Gastroesophageal sphincter (tissue), 3 donors: Measurements from ENCODE around the gene MSL3B.

Experiments used
- CTCF ChIP-seq, 4 experiments: fragments of 200-600 bp in 2 of 4; fragments of 450-650 bp in 2 of 4; sonication (generic) in 1 of 4; IDR thresholded peaks; one replicate each; pipeline ENCODE4 v1.5.1; 2017 to 2019; ENCODE audit warnings: antibody characterized with exemption in 4 of 4, mild to moderate bottlenecking in 2 of 4, moderate library complexity in 2 of 4
- EP300 ChIP-seq: sonication (generic); formaldehyde crosslinking; IDR thresholded peaks from one replicate; pipeline ENCODE4 v1.6.1; 2017; ENCODE audit warnings: antibody characterized with exemption, mild to moderate bottlenecking
- POLR2A ChIP-seq, 2 donors: fragments of 450-650 bp; IDR thresholded peaks; one replicate each; pipeline ENCODE4 v1.6.1; 2017; ENCODE audit warnings: antibody characterized with exemption in 2 of 2, mild to moderate bottlenecking in 2 of 2, moderate library complexity in 1 of 2

DNA sequence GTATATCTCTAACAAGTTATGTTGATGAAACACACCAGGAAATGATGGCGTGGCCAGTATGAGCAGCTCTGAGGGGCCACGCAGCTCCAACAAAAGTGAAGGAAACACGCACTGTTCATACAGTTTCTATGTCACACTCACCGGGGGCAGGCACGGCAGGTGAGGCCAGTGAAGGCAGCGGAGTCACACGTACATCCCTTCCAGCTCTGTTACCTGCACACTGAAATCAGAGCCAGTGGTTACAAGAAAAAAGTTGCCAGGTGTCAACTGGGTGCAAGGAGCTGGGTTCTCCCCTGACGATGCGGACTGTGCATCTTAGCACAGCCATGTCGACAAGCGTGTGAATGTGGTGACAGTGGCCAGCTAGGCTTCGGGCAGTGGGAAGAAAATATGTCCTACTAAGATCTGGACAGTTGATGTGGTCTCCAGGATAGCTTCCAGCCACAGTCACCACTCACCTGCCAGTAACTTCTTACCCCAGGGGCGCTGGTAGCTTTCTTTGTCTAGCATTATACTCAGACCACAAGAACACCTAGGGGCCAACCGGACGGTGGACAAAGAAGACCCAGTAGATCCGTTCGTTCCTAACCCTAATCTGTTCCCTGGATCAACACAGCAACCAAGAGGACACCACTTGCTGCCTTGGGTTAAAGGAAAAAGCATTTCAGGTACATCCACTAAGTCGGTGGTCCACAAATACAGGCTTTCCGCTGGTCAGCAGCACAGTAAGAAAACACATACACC is 23.9 kb downstream of the MSL3B start:
- TF ChIP-seq CTCF (IDR thresholded peaks at IDR 0.05) (no peak), POLR2A (IDR thresholded peaks at IDR 0.05) (no peak), EP300 (no peak)
